ENCODE data around the gene DNAH14. TPM values are rescaled to one million over a fixed set of nuclear protein-coding genes. Genes with fewer than 3 reads are reported as not detected.

DNAH14 gene
- total and polyA plus RNA-seq, 2 of the 8 experiments (the other 6 are each of a cell fraction or from before 2014, with no cell fraction given): 8.4 to 40.7 TPM

DNA sequence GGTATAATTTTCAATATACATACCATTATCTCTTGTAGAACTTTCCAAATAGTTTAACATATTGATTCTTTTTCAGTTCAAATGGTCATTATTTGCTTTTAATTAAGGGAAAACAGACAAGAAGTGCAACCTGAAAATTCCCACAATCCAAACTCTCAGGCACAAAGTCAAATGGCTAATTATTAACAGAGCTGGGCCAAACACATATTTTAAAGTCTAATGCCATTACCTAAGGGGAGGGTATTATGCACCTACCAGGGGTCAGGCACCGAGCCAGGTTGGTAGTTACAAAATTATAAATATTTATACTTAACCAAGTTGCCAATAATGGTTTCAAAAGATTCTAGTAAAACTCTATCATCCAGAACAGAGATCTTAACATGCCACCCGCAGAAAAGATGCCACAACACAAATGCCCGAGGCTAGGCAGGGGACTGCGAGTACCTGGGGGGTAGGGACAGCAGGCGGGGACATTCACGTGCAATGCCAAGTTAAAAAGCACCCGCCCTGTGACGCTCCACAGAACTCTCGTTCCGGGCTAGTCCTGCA is 483.4 kb downstream of the DNAH14 start (continued):
- TF ChIP-seq POU5F1 (IDR thresholded peaks at IDR 0.05; ENCODE audit: low read depth, low read length): no peak
- no peak for TF ChIP-seq TEAD4 (IDR thresholded peaks at IDR 0.05; ENCODE audit: low read depth, low read length)
- TF ChIP-seq JUND (IDR thresholded peaks at IDR 0.05; ENCODE audit: low read length): no peak
- TF ChIP-seq, protein P1, sequence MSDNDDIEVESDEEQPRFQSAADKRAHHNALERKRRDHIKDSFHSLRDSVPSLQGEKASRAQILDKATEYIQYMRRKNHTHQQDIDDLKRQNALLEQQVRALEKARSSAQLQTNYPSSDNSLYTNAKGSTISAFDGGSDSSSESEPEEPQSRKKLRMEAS (IDR thresholded peaks at IDR 0.05): no peak
- TF ChIP-seq RXRA (IDR thresholded peaks at IDR 0.05; ENCODE audit: insufficient read depth, low read depth, low read length): no peak

Data from H1 (cell line).